ENCODE measurements around the gene RASGRF2.
A peak's percentile ranks its signal among the peaks of the same experiment; 100 is the strongest.

RASGRF2 gene

DNA sequence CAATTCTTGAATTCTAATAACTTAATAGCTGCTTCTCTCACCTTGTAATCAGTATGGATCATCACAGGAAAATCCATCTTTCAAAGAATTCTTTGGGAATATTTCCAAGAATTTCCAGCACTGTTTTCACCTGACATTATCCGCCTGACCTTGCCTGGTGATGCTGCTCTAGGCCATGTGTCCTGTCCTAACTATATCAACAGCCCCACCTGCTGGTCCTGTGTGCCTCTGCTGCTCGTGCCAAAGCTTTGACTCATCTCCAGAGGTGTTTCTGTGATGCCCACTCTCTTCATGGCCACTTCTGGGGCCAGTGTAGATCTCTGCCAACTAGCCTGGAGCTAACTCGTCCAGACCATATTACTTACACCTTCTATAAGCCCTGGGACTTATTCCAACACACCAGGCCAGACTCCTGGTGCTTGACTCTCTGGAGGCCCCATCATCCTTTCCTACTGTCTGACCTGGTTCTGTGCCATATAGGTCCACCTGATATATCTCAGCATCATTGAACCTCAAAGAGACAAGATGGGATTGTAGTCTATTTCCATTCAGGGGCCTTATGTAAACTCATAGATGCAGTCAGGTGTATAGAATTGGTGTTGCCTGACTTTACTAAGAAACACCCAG is 205.4 kb downstream of the RASGRF2 start:
- DNase-seq (ENCODE audit: low read depth): no peak
- TF ChIP-seq CTCF (conservative IDR thresholded peaks at IDR 0.05; ENCODE audit: low read depth, low read length): peak; percentile 93
- no peak overlapping the region for H3K4me3 ChIP-seq (ENCODE audit: low read length)

GRCh38 chr5:81166430-81166829 is 206.3 kb downstream of the RASGRF2 start:
- DNase-seq (ENCODE audit: low read depth): no peak

GRCh38 chr5:81167078-81167477 is 206.9 kb downstream of the RASGRF2 start:
- TF ChIP-seq CTCF (conservative IDR thresholded peaks at IDR 0.05; ENCODE audit: low read depth, low read length): no peak
- DNase-seq (ENCODE audit: low read depth): no peak
- H3K4me3 ChIP-seq (ENCODE audit: low read length): no peak overlapping the region

More at GRCh38 chr5:81166430-81166829, 206.3 kb downstream of the RASGRF2 start:
- no peak for TF ChIP-seq CTCF (conservative IDR thresholded peaks at IDR 0.05; ENCODE audit: low read depth, low read length)
- no peak overlapping the region for H3K4me3 ChIP-seq (ENCODE audit: low read length)

DNA sequence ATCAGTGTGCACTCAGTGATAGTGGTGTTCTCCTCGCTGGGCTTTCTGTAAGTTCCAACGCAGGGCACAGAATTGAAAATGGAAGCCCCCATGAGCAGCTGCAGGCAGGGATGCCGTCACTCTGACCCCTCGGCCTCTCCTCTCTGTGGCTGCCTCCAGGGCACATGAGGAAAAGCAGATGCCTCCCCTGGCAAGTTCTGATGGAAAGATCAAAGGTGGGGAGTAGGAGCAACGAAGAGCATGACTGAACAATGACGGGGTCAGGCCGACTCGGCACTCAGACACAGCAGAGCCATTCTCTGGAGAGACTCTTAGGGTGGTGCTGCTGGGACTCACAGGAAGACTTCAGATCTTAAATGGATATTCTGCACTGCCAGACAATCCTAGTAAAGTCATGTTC is 207.4 kb downstream of the RASGRF2 start:
- DNase-seq (ENCODE audit: low read depth): no peak
- no peak for TF ChIP-seq CTCF (conservative IDR thresholded peaks at IDR 0.05; ENCODE audit: low read depth, low read length)

GRCh38 chr5:81169924-81170323 is 209.8 kb downstream of the RASGRF2 start:
- no peak overlapping the region for H3K4me3 ChIP-seq (ENCODE audit: low read length)
- DNase-seq (ENCODE audit: low read depth): no peak
- no peak for TF ChIP-seq CTCF (conservative IDR thresholded peaks at IDR 0.05; ENCODE audit: low read depth, low read length)

More for the DNA sequence above, 207.4 kb downstream of the RASGRF2 start:
- H3K4me3 ChIP-seq (ENCODE audit: low read length): no peak overlapping the region

DNA sequence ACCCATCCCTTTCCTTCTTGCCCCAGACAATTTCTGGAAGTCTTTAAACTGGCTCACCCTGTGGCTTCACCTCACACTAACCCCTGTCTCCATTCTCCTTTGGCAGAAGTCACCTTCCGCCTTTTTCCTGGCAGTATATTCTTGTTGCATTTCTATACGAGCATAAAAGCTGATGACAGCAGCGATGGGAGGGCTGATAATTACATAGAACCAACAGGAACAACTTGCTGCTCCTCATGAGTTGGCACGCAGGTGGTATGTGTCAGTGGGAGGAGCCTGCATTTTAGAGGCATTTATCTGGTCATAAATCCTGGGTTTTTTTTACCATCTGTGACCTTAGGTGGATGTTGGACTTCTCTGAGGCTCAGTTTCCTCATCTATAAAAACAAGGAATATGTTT is 211.6 kb downstream of the RASGRF2 start:
- no peak for TF ChIP-seq CTCF (conservative IDR thresholded peaks at IDR 0.05; ENCODE audit: low read depth, low read length)
- DNase-seq (ENCODE audit: low read depth): no peak
- no peak overlapping the region for H3K4me3 ChIP-seq (ENCODE audit: low read length)

- no peak overlapping the region for H3K4me3 ChIP-seq (ENCODE audit: low read length)
- no peak for DNase-seq (ENCODE audit: low read depth)
- no peak for TF ChIP-seq CTCF (conservative IDR thresholded peaks at IDR 0.05; ENCODE audit: low read depth, low read length)
Measured at GRCh38 chr5:81172710-81173109, 212.5 kb downstream of the RASGRF2 start.
